ENCODE results near the gene NTRK1.

NTRK1 gene

GRCh38 chr1:156816561-156817328 is 43.9 kb upstream of the NTRK1 start, which contains the start of gene SH2D2A:
Gene SH2D2A, minus strand, starts transcription at chr1:156816848. Its CDS starts 140 bp downstream, at chr1:156816708.
- H3K9me3 ChIP-seq: no peaks in the 10 kb centered on the region
- no peaks in the 10 kb centered on the region for H3K27me3 ChIP-seq
- H3K9ac ChIP-seq: peak within 1 kb of the TSS; percentile 82
- H3K27ac ChIP-seq: peak within 1 kb of the TSS; percentile 92
- peak within 1 kb of the TSS; percentile 65 for H3K4me3 ChIP-seq
- peaks cover 7% of the 10 kb centered on the region for H3K36me3 ChIP-seq
- H3K4me1 ChIP-seq: peaks cover 58% of the 10 kb centered on the region
- no peaks in the 10 kb centered on the region for H4K20me1 ChIP-seq
- no peak for TF ChIP-seq Cebpa-rat (IDR thresholded peaks at IDR 0.05)
- peak within 1 kb of the TSS; percentile 100 for H3K4me2 ChIP-seq

- H4K20me1 ChIP-seq: no peaks in the 10 kb centered on the region
- H3K4me3 ChIP-seq: no peak overlapping the region
- no peaks in the 10 kb centered on the region for H3K9me3 ChIP-seq
- no peak overlapping the region for H3K4me2 ChIP-seq
- H3K27ac ChIP-seq: no peak overlapping the region
- H3K36me3 ChIP-seq: no peaks in the 10 kb centered on the region
- no peak for TF ChIP-seq Cebpa-rat (IDR thresholded peaks at IDR 0.05)
- H3K4me1 ChIP-seq: peaks cover 9% of the 10 kb centered on the region
- no peaks in the 10 kb centered on the region for H3K27me3 ChIP-seq
- no peak overlapping the region for H3K9ac ChIP-seq
These were observed 38.9 kb upstream of the NTRK1 start for GRCh38 chr1:156821801-156822200.

DNA sequence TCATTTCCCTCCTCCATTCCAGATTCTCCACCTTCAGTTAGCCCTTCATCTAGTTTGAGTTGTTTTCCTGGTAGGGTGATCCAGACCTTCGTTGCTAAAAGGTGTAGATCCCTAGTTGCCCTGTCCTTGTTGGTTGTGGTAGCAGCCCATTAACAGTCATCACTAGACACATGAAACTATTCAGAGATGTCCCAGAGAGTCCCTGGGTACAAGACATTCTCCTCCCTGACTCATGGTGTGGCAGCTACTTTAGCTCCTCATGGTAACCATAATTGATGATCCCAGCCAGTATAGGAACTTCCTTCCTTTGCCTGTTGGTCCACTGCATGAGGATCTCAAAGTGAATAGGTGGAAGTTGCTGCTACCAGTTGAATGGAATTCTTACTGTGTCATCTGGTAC is 38.0 kb upstream of the NTRK1 start:
- Histone ChIP-seq H4K20me1 (no peaks in the 10 kb centered on the region), H3K4me1 (peaks cover under 1% of the 10 kb centered on the region), H3K9me3 (no peaks in the 10 kb centered on the region), H3K9ac (no peak overlapping the region), H3K4me3 (no peak overlapping the region), H3K4me2 (no peak overlapping the region), H3K36me3 (no peaks in the 10 kb centered on the region), H3K27me3 (no peaks in the 10 kb centered on the region), H3K27ac (no peak overlapping the region)
- TF ChIP-seq Cebpa-rat (IDR thresholded peaks at IDR 0.05): no peak

DNA sequence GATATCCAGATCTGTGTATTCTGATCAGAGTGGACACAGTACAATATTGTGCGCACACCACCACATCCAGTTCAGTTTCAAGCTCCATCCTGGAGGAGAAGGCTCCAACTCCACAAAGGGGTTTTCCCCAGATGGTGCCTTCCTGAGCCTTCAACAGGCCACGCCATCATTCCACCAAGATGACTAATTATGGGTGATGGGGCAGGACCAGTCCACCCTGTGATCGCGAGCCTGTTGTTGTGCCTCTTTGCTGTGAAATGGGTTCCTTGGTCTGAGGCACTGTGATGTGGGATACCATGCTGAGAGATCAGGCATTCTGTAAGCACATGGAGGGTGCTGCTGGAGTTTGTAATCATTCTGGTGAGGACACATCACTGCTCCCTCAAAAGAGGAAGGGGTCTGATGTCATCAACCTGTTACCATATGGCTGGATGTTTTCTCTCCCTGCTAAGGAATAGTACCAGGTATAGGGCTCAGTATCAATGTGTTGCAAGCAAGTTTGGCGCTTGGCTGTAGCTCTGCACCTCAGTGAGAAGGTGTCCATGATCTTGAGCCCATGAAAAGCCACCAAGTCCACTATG is 37.4 kb upstream of the NTRK1 start:
- H3K4me3 ChIP-seq: no peak overlapping the region
- H3K9ac ChIP-seq: no peak overlapping the region
- H3K9me3 ChIP-seq: no peaks in the 10 kb centered on the region
- H3K27me3 ChIP-seq: no peaks in the 10 kb centered on the region
- H3K4me2 ChIP-seq: no peak overlapping the region
- H3K27ac ChIP-seq: no peak overlapping the region
- TF ChIP-seq Cebpa-rat (IDR thresholded peaks at IDR 0.05): no peak
- H3K36me3 ChIP-seq: no peaks in the 10 kb centered on the region
- H4K20me1 ChIP-seq: no peaks in the 10 kb centered on the region
- 0 out of 2 replicates have a peak, but pooled peaks cover under 1% of the 10 kb centered on the region for H3K4me1 ChIP-seq

- Histone ChIP-seq H3K4me3 (no peak overlapping the region), H3K9me3 (no peaks in the 10 kb centered on the region), H3K27ac (no peak overlapping the region), H4K20me1 (no peaks in the 10 kb centered on the region), H3K4me1 (peaks cover 12% of the 10 kb centered on the region), H3K36me3 (no peaks in the 10 kb centered on the region), H3K4me2 (no peak overlapping the region), H3K27me3 (no peaks in the 10 kb centered on the region), H3K9ac (no peak overlapping the region)
- no peak for TF ChIP-seq Cebpa-rat (IDR thresholded peaks at IDR 0.05)
These were observed 34.0 kb upstream of the NTRK1 start for GRCh38 chr1:156826630-156827029.

GRCh38 chr1:156828400-156829124 is 32.1 kb upstream of the NTRK1 start:
- Histone ChIP-seq H3K27me3 (no peaks in the 10 kb centered on the region), H3K9ac (no peak overlapping the region; the same call in 1 of the 2 replicates), H3K4me3 (no peak overlapping the region), H3K27ac (no peak overlapping the region), H3K4me1 (peaks cover 12% of the 10 kb centered on the region), H4K20me1 (no peaks in the 10 kb centered on the region), H3K9me3 (no peaks in the 10 kb centered on the region), H3K36me3 (no peaks in the 10 kb centered on the region), H3K4me2 (peak overlapping the region; percentile 41)
- TF ChIP-seq Cebpa-rat (IDR thresholded peaks at IDR 0.05): no peak

DNA sequence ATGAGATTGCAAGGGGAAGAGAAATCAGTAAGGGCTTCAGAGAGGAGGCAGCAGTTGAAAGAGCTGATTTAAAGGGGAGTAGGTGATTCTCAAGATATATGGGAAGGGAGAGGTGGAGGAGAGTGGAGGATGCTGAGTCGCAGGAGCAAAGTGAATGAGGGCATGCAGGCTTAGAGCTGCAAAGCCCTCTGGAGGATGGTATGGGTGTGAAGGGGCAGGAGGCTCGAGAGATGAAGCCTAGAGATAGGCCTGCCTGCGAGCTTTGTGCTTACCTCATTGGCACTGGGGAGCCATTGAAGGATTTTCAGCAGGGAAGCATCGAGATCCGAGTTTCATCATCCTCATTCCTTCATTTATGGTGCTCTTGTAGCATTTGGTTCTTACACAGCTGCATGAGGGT is 28.2 kb upstream of the NTRK1 start:
- Histone ChIP-seq H4K20me1 (no peaks in the 10 kb centered on the region), H3K27ac (no peak overlapping the region), H3K4me3 (no peak overlapping the region), H3K4me2 (no peak overlapping the region), H3K9me3 (no peaks in the 10 kb centered on the region), H3K36me3 (no peaks in the 10 kb centered on the region), H3K9ac (no peak overlapping the region), H3K27me3 (no peaks in the 10 kb centered on the region), H3K4me1 (peaks cover 12% of the 10 kb centered on the region)
- no peak for TF ChIP-seq Cebpa-rat (IDR thresholded peaks at IDR 0.05)

DNA sequence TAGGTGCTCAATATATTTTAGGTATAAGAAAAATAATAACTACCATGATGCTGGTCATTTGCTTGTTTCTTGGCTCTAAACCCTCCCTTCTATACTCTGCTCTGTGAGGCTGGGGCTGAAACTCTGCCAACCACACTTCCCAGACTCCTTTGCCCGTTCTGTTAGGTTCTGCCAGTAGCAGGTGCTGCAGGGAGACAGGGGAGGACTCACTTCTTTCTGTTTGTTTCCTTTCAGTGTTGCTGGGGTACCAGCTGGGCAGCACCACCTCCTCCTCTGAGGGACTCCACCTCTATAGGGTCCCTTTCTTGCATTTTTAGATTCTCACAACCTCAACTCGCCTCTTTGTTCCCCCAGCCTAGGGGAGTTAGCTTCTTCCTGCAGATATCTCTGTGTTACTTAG is 27.1 kb upstream of the NTRK1 start:
- Histone ChIP-seq H3K4me1 (peaks cover 10% of the 10 kb centered on the region), H3K27me3 (no peaks in the 10 kb centered on the region), H4K20me1 (no peaks in the 10 kb centered on the region), H3K4me3 (no peak overlapping the region), H3K36me3 (no peaks in the 10 kb centered on the region), H3K9ac (no peak overlapping the region), H3K4me2 (no peak overlapping the region), H3K27ac (no peak overlapping the region), H3K9me3 (no peaks in the 10 kb centered on the region)
- TF ChIP-seq Cebpa-rat (IDR thresholded peaks at IDR 0.05): no peak

DNA sequence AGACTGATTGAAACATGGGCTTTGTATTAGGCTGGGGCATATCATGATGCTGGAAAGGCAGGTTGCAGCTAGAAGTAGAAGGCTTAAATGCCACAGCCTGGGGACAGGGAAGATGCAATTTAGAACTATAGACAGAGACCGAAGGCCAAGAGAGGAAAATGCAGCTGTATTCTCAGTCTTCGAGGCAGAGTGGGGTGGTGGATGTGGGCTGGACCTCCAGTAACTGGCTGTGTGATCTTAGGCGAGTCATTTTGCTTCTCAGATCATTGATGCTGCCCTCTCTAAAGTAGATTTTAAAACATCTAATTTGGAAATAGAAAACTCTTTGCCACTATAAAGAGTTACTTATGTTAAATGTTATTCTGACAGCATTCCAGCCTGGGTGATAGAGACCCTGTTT is 26.3 kb upstream of the NTRK1 start:
- Histone ChIP-seq H3K36me3 (no peaks in the 10 kb centered on the region), H3K9me3 (no peaks in the 10 kb centered on the region), H3K4me3 (no peak overlapping the region), H3K9ac (no peak overlapping the region), H3K27ac (no peak overlapping the region), H3K4me2 (no peak overlapping the region), H4K20me1 (no peaks in the 10 kb centered on the region), H3K4me1 (peaks cover 10% of the 10 kb centered on the region), H3K27me3 (no peaks in the 10 kb centered on the region)
- no peak for TF ChIP-seq Cebpa-rat (IDR thresholded peaks at IDR 0.05)

Data from BLaER1 (cell line).